ENCODE data around the gene GALNT8. TPM values are rescaled to one million over a fixed set of nuclear protein-coding genes. Genes with fewer than 3 reads are reported as not detected.
"Not testable (repeated sequence)": the region's sequence is repeated elsewhere in the genome, so short reads cannot be mapped to it uniquely, and the experiment has no call there.

Gene GALNT8
- total RNA-seq, 4 donors from 2014 or later, result 0.29 to 5.8 (median 0.70) TPM; not detected in 1

GRCh38 chr12:4707306-4707705, 12.9 kb upstream of the GALNT8 start:
- TF ChIP-seq POLR2A (IDR thresholded peaks at IDR 0.05) (no peak), CTCF (IDR thresholded peaks at IDR 0.05) (no peak)
- intact Hi-C loops (cut with DNase I; ENCODE audit: low total_unique reads), result no loop called here
- Histone ChIP-seq H3K4me1 (no peaks in the 10 kb centered on the region), H3K9me3 (no peaks in the 10 kb centered on the region), H3K27ac (no peak overlapping the region), H3K36me3 (no peaks in the 10 kb centered on the region), H3K4me3 (no peak overlapping the region), H3K27me3 (no peaks in the 10 kb centered on the region)
- DNase-seq, result no peak

GRCh38 chr12:4710113-4710512, 10.1 kb upstream of the GALNT8 start:
- no peak for TF ChIP-seq POLR2A (IDR thresholded peaks at IDR 0.05)
- no peak for TF ChIP-seq CTCF (IDR thresholded peaks at IDR 0.05)
- intact Hi-C loops (cut with DNase I; ENCODE audit: low total_unique reads), result no loop called here
- Histone ChIP-seq H3K27me3 (no peaks in the 10 kb centered on the region), H3K27ac (no peak overlapping the region), H3K4me1 (no peaks in the 10 kb centered on the region), H3K36me3 (no peaks in the 10 kb centered on the region), H3K9me3 (no peaks in the 10 kb centered on the region), H3K4me3 (no peak overlapping the region)
- DNase-seq, result no peak

- intact Hi-C loops (cut with DNase I; ENCODE audit: low total_unique reads), result no loop called here
- H3K4me1 ChIP-seq, result no peaks in the 10 kb centered on the region
These were observed 5.3 kb upstream of the GALNT8 start for GRCh38 chr12:4714879-4715278.

GRCh38 chr12:4717806-4718205, 2.4 kb upstream of the GALNT8 start:
- Histone ChIP-seq H3K27ac (no peak overlapping the region), H3K4me1 (no peaks in the 10 kb centered on the region), H3K9me3 (no peaks in the 10 kb centered on the region), H3K36me3 (no peaks in the 10 kb centered on the region), H3K4me3 (no peak overlapping the region), H3K27me3 (no peaks in the 10 kb centered on the region)
- no peak for DNase-seq
- intact Hi-C loops (cut with DNase I; ENCODE audit: low total_unique reads), result no loop called here
- TF ChIP-seq CTCF (IDR thresholded peaks at IDR 0.05), result no peak
- TF ChIP-seq POLR2A (IDR thresholded peaks at IDR 0.05), result no peak

More at GRCh38 chr12:4714879-4715278, 5.3 kb upstream of the GALNT8 start:
- Histone ChIP-seq H3K27me3 (no peaks in the 10 kb centered on the region), H3K36me3 (no peaks in the 10 kb centered on the region), H3K9me3 (no peaks in the 10 kb centered on the region), H3K4me3 (no peak overlapping the region), H3K27ac (no peak overlapping the region)
- TF ChIP-seq CTCF (IDR thresholded peaks at IDR 0.05), result no peak
- no peak for TF ChIP-seq POLR2A (IDR thresholded peaks at IDR 0.05)
- no peak for DNase-seq

GRCh38 chr12:4720637-4720995, 416 bp downstream of the GALNT8 start:
- no peak for DNase-seq
- TF ChIP-seq POLR2A (IDR thresholded peaks at IDR 0.05), result no peak
- no peak for TF ChIP-seq CTCF (IDR thresholded peaks at IDR 0.05)
- H3K9me3 ChIP-seq, result no peaks in the 10 kb centered on the region
- no peak overlapping the region for H3K27ac ChIP-seq
- intact Hi-C loops (cut with DNase I; ENCODE audit: low total_unique reads), result no loop called here
- no peaks in the 10 kb centered on the region for H3K36me3 ChIP-seq
- no peaks in the 10 kb centered on the region for H3K27me3 ChIP-seq
- no peaks in the 10 kb centered on the region for H3K4me1 ChIP-seq
- no peak overlapping the region for H3K4me3 ChIP-seq

GRCh38 chr12:4721587-4721986, 1.4 kb downstream of the GALNT8 start:
- H3K36me3 ChIP-seq; H3K9me3 ChIP-seq; H3K4me1 ChIP-seq; H3K4me3 ChIP-seq; H3K27me3 ChIP-seq; intact Hi-C loops (cut with DNase I; ENCODE audit: low total_unique reads); H3K27ac ChIP-seq; DNase-seq: not testable (repeated sequence)

All from uterus (tissue), 4 donors.